Ishikawa (cell line): Measurements from ENCODE around the gene PATJ.

Experiments
- CEBPB ChIP-seq: IDR thresholded peaks from 2 replicates; pipeline ENCODE4 v1.6.1; 2012
- CREB1 ChIP-seq: IDR thresholded peaks from 2 replicates; pipeline ENCODE4 v1.6.1; 2012; ENCODE audit warnings: low read depth
- EGR1 ChIP-seq: IDR thresholded peaks from 2 replicates; pipeline ENCODE4 v1.6.1; 2012
- EP300 ChIP-seq: IDR thresholded peaks from 2 replicates; pipeline ENCODE4 v1.6.1; 2012; ENCODE audit warnings: borderline replicate concordance
- FOXM1 ChIP-seq: IDR thresholded peaks from 2 replicates; pipeline ENCODE4 v1.6.1; 2012; ENCODE audit warnings: low read depth, borderline replicate concordance
- NFIC ChIP-seq: IDR thresholded peaks from 2 replicates; pipeline ENCODE4 v1.6.1; 2012
- RAD21 ChIP-seq: IDR thresholded peaks from 2 replicates; pipeline ENCODE4 v1.6.1; 2012; ENCODE audit warnings: low read depth
- TAF1 ChIP-seq: IDR thresholded peaks from 2 replicates; pipeline ENCODE4 v1.6.1; 2012; ENCODE audit warnings: low read depth, mild to moderate bottlenecking
- TCF12 ChIP-seq: IDR thresholded peaks from 2 replicates; pipeline ENCODE4 v1.6.1; 2012; ENCODE audit warnings: low read depth
- TEAD4 ChIP-seq: IDR thresholded peaks from 2 replicates; pipeline ENCODE4 v1.6.1; 2012
- YY1 ChIP-seq: IDR thresholded peaks from 2 replicates; pipeline ENCODE4 v1.6.1; 2012; ENCODE audit warnings: low read depth
- ZBTB7A ChIP-seq: IDR thresholded peaks from 2 replicates; pipeline ENCODE4 v1.6.1; 2012; ENCODE audit warnings: low read depth
- TF ChIP-seq, protein P1 (sequence below): IDR thresholded peaks from 2 replicates; pipeline ENCODE4 v1.6.1; 2012
- TF ChIP-seq, protein P2 (sequence below): IDR thresholded peaks from 2 replicates; pipeline ENCODE4 v1.6.1; 2012; ENCODE audit warnings: low read depth, mild to moderate bottlenecking
- TF ChIP-seq, protein P3 (sequence below): IDR thresholded peaks from 2 replicates; pipeline ENCODE4 v1.6.1; 2012

PATJ gene

DNA sequence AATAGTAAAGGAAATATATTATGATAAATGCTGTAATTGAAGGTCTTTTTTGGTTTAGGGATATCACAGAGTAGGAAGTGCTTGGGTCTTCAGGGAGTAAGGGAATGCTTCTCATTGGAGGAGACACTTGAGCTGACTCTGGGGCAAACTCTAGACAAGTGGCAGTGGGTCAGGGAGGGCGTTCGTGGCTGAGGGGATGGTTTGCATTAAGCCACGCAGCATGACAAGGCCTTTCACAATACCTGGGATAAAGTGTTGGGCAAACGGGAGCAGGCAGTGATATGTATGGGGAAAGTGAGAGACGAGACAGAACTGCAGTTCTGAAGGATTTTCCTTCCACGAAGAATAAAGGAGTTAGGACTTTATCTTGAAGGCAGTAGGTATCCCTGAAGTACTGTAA, 109.0 kb downstream of the PATJ start:
- no peak for TF ChIP-seq NFIC
- no peak for TF ChIP-seq CREB1
- TF ChIP-seq TAF1 = no peak
- TF ChIP-seq YY1 = no peak
- TF ChIP-seq TEAD4 = no peak
- no peak for TF ChIP-seq TCF12
- no peak for TF ChIP-seq EGR1

DNA sequence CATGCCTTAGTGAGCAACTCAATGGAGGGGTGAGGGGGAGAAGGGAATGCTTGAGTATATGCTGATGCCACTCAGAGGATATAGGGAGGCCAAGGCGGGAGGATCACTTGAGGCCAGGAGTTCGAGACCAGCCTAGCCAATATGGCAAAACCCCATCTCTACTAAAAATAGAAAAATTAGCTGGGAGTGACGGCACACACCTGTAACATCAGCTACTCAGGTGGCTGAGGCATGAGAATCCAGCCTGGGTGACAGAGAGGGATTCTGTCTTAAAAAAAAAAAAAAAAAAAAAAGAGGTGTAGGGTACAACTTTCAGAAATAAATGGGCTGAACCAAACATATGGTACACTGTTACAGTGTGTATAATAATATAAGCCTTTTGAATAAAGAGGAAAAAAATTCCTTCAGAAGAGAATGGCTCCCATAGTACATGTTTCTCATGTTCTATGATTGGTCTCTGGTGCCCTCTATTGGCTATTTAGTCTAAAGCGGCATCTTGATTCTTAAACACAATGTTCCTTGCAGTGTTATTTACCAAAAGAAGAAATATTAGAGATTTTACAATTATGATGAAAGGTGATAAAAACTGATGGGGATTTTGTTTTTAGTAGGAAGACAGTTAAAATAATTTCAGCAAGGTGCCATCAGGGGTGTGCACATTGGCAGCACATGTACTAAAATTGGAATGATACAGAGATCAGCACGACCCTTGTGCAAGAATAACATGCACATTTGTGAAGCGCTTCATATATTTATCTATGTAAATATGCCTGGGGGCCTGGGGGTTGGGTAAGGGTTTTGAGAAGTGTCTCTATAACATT, 109.8 kb downstream of the PATJ start:
- TF ChIP-seq RAD21 (peak; percentile 60), ZBTB7A (no peak)
- TF ChIP-seq, protein P1, sequence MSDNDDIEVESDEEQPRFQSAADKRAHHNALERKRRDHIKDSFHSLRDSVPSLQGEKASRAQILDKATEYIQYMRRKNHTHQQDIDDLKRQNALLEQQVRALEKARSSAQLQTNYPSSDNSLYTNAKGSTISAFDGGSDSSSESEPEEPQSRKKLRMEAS = no peak

DNA sequence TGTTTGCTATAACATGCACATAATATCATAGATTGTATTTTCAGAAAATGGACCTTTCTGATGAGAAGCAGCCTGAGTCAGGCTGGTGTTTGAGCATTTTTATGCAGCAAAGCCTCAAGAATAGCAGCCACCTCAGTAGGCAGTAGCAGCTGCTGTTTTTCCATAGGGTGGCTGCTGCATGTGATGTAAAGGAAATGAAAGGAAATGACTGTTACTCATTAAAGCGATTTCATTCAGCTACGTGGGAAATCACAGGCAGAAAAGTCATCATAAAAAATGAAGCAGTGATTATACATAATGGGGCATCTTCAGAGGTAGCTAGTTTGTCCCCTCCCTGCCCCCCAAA, 110.4 kb downstream of the PATJ start:
- TF ChIP-seq NFIC (no peak), RAD21 (no peak), EP300 (no peak), TCF12 (no peak), YY1 (no peak), TEAD4 (no peak), TAF1 (no peak), FOXM1 (no peak), EGR1 (no peak), CREB1 (no peak)
- TF ChIP-seq, protein P2, sequence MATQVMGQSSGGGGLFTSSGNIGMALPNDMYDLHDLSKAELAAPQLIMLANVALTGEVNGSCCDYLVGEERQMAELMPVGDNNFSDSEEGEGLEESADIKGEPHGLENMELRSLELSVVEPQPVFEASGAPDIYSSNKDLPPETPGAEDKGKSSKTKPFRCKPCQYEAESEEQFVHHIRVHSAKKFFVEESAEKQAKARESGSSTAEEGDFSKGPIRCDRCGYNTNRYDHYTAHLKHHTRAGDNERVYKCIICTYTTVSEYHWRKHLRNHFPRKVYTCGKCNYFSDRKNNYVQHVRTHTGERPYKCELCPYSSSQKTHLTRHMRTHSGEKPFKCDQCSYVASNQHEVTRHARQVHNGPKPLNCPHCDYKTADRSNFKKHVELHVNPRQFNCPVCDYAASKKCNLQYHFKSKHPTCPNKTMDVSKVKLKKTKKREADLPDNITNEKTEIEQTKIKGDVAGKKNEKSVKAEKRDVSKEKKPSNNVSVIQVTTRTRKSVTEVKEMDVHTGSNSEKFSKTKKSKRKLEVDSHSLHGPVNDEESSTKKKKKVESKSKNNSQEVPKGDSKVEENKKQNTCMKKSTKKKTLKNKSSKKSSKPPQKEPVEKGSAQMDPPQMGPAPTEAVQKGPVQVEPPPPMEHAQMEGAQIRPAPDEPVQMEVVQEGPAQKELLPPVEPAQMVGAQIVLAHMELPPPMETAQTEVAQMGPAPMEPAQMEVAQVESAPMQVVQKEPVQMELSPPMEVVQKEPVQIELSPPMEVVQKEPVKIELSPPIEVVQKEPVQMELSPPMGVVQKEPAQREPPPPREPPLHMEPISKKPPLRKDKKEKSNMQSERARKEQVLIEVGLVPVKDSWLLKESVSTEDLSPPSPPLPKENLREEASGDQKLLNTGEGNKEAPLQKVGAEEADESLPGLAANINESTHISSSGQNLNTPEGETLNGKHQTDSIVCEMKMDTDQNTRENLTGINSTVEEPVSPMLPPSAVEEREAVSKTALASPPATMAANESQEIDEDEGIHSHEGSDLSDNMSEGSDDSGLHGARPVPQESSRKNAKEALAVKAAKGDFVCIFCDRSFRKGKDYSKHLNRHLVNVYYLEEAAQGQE = no peak
- TF ChIP-seq, protein P1 = no peak
- TF ChIP-seq, protein P3, sequence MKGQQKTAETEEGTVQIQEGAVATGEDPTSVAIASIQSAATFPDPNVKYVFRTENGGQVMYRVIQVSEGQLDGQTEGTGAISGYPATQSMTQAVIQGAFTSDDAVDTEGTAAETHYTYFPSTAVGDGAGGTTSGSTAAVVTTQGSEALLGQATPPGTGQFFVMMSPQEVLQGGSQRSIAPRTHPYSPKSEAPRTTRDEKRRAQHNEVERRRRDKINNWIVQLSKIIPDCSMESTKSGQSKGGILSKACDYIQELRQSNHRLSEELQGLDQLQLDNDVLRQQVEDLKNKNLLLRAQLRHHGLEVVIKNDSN = no peak

DNA sequence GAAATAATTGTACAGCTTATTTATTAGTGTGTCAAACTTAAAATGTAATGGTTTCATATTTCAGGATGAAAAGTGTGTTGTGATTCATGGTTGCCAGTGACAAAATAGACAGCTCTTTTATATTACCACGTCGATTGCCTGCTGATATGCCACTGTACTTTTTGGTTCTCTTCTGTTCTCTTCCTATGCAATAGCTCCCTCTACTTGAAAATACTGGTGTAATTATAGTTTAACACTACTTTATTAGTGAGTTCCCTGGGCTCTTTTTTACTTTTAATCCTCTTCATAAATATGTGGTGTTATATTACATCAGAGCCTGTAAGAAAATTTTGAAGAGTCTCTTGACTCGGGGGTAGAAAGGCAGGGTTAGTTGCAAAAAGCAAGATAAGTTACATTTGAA, 111.3 kb downstream of the PATJ start:
- no peak for TF ChIP-seq TAF1
- 0 out of 2 replicates have a peak, but pooled peaks have one; percentile 7 for TF ChIP-seq RAD21
- TF ChIP-seq, protein P1 = no peak
- TF ChIP-seq, protein P3 = no peak
- TF ChIP-seq TEAD4 = no peak
- TF ChIP-seq, protein P2 = no peak
- TF ChIP-seq EP300 = no peak

DNA sequence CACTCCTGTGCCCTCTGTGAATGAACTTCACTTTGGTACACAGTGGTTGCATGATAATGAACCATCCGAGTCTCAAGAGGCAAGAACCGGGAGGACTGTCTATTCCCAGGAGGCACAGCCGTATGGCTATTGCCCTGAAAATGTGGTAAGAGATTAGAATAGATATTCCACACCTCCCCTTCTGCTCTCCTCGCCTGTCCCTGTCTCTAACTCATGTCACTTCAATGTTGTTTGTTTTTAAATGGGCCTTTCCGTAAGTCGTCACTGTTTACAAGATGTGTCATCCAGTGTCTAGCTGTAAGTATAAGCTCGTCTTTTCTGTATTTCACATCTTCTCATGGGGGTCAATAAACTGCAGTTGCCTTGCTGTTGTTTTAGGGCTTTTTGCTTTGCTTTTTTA, 122.2 kb downstream of the PATJ start:
- TF ChIP-seq, protein P1 = no peak
- no peak for TF ChIP-seq CREB1
- no peak for TF ChIP-seq YY1
- no peak for TF ChIP-seq NFIC
- no peak for TF ChIP-seq FOXM1
- TF ChIP-seq, protein P3 = no peak
- no peak for TF ChIP-seq CEBPB
- TF ChIP-seq RAD21 = no peak
- no peak for TF ChIP-seq ZBTB7A
- no peak for TF ChIP-seq TCF12
- no peak for TF ChIP-seq TEAD4
- no peak for TF ChIP-seq EGR1
- no peak for TF ChIP-seq EP300
- TF ChIP-seq, protein P2 = no peak
- no peak for TF ChIP-seq TAF1
